ENCODE measurements around the gene C1QTNF4.

C1QTNF4 gene

GRCh38 chr11:47620836-47621378 lies 26.7 kb upstream of the C1QTNF4 start:
- no peak overlapping the region for H3K27ac ChIP-seq
- TF ChIP-seq CTCF (conservative IDR thresholded peaks at IDR 0.05) (no peak), ZFX (IDR thresholded peaks at IDR 0.05) (no peak)

GRCh38 chr11:47617417-47617809 lies 23.2 kb upstream of the C1QTNF4 start:
- H3K27ac ChIP-seq = no peak overlapping the region
- TF ChIP-seq ZFX (IDR thresholded peaks at IDR 0.05) (no peak), CTCF (conservative IDR thresholded peaks at IDR 0.05) (no peak; the same call in 1 of the 2 replicates)

GRCh38 chr11:47616726-47617416 lies 22.7 kb upstream of the C1QTNF4 start:
- TF ChIP-seq CTCF (conservative IDR thresholded peaks at IDR 0.05) (no peak; the same call in 1 of the 2 replicates), ZFX (IDR thresholded peaks at IDR 0.05) (no peak)
- no peak overlapping the region for H3K27ac ChIP-seq

- H3K27ac ChIP-seq = no peak overlapping the region
- TF ChIP-seq ZFX (IDR thresholded peaks at IDR 0.05) = no peak
- TF ChIP-seq CTCF (conservative IDR thresholded peaks at IDR 0.05) = no peak
These were observed 21.0 kb upstream of the C1QTNF4 start for GRCh38 chr11:47615249-47615648.

- H3K27ac ChIP-seq = no peak overlapping the region
- no peak for TF ChIP-seq ZFX (IDR thresholded peaks at IDR 0.05)
These were observed 17.2 kb upstream of the C1QTNF4 start for GRCh38 chr11:47611348-47611794.

- TF ChIP-seq CTCF (conservative IDR thresholded peaks at IDR 0.05) = no peak
- TF ChIP-seq ZFX (IDR thresholded peaks at IDR 0.05) = no peak
- no peak overlapping the region for H3K27ac ChIP-seq
These were observed 15.5 kb upstream of the C1QTNF4 start for GRCh38 chr11:47609675-47610074.

GRCh38 chr11:47607380-47607779 lies 13.2 kb upstream of the C1QTNF4 start:
- no peak overlapping the region for H3K27ac ChIP-seq
- TF ChIP-seq ZFX (IDR thresholded peaks at IDR 0.05) (no peak), CTCF (conservative IDR thresholded peaks at IDR 0.05) (no peak)

GRCh38 chr11:47606731-47607130 lies 12.5 kb upstream of the C1QTNF4 start:
- no peak overlapping the region for H3K27ac ChIP-seq
- TF ChIP-seq ZFX (IDR thresholded peaks at IDR 0.05) (no peak), CTCF (conservative IDR thresholded peaks at IDR 0.05) (no peak)
